ENCODE measurements around the gene KMT2A.

Gene KMT2A

GRCh38 chr11:118536726-118537125 is 100.4 kb downstream of the KMT2A start:
- TF ChIP-seq ZFX (IDR thresholded peaks at IDR 0.05) = no peak

GRCh38 chr11:118537409-118537980 is 101.2 kb downstream of the KMT2A start:
- no peak overlapping the region for H3K27ac ChIP-seq
- TF ChIP-seq CTCF (conservative IDR thresholded peaks at IDR 0.05) = no peak
- no peak for TF ChIP-seq ZFX (IDR thresholded peaks at IDR 0.05)

More at GRCh38 chr11:118536726-118537125, 100.4 kb downstream of the KMT2A start:
- H3K27ac ChIP-seq = no peak overlapping the region

GRCh38 chr11:118544010-118544646 is 107.8 kb downstream of the KMT2A start:
- TF ChIP-seq ZFX (IDR thresholded peaks at IDR 0.05) (no peak), CTCF (conservative IDR thresholded peaks at IDR 0.05) (no peak)
- no peak overlapping the region for H3K27ac ChIP-seq

- TF ChIP-seq CTCF (conservative IDR thresholded peaks at IDR 0.05) = no peak
- TF ChIP-seq ZFX (IDR thresholded peaks at IDR 0.05) = no peak
- no peak overlapping the region for H3K27ac ChIP-seq
These were observed 108.3 kb downstream of the KMT2A start for GRCh38 chr11:118544647-118545010.

GRCh38 chr11:118545533-118545932 is 109.2 kb downstream of the KMT2A start:
- no peak overlapping the region for H3K27ac ChIP-seq
- TF ChIP-seq CTCF (conservative IDR thresholded peaks at IDR 0.05) (no peak), ZFX (IDR thresholded peaks at IDR 0.05) (no peak)

GRCh38 chr11:118547132-118547531 is 110.8 kb downstream of the KMT2A start:
- no peak overlapping the region for H3K27ac ChIP-seq
- no peak for TF ChIP-seq CTCF (conservative IDR thresholded peaks at IDR 0.05)
- TF ChIP-seq ZFX (IDR thresholded peaks at IDR 0.05) = no peak

- H3K27ac ChIP-seq = no peak overlapping the region
- TF ChIP-seq ZFX (IDR thresholded peaks at IDR 0.05) = no peak
- TF ChIP-seq CTCF (conservative IDR thresholded peaks at IDR 0.05) = no peak
These were observed 116.0 kb downstream of the KMT2A start for GRCh38 chr11:118552341-118552740.

- TF ChIP-seq CTCF (conservative IDR thresholded peaks at IDR 0.05) (no peak), ZFX (IDR thresholded peaks at IDR 0.05) (no peak)
- no peak overlapping the region for H3K27ac ChIP-seq
These were observed 124.5 kb downstream of the KMT2A start for GRCh38 chr11:118560806-118561205.
